RCC 7860 (cell line): ENCODE results near the gene DOHH.
"Not testable (repeated sequence)": the region's sequence is repeated elsewhere in the genome, so short reads cannot be mapped to it uniquely, and the experiment has no call there.

Experiments
- DNase-seq: peaks from one replicate; pipeline ENCODE4 v3.0.0-alpha.2; 2015; ENCODE audit warnings: low spot score
- FAIRE-seq: peaks from 2 replicates; lab custom pipeline; 2012; peaks lifted over from hg19 to GRCh38; lab: Jason Lieb, UNC

The DOHH gene

DNA sequence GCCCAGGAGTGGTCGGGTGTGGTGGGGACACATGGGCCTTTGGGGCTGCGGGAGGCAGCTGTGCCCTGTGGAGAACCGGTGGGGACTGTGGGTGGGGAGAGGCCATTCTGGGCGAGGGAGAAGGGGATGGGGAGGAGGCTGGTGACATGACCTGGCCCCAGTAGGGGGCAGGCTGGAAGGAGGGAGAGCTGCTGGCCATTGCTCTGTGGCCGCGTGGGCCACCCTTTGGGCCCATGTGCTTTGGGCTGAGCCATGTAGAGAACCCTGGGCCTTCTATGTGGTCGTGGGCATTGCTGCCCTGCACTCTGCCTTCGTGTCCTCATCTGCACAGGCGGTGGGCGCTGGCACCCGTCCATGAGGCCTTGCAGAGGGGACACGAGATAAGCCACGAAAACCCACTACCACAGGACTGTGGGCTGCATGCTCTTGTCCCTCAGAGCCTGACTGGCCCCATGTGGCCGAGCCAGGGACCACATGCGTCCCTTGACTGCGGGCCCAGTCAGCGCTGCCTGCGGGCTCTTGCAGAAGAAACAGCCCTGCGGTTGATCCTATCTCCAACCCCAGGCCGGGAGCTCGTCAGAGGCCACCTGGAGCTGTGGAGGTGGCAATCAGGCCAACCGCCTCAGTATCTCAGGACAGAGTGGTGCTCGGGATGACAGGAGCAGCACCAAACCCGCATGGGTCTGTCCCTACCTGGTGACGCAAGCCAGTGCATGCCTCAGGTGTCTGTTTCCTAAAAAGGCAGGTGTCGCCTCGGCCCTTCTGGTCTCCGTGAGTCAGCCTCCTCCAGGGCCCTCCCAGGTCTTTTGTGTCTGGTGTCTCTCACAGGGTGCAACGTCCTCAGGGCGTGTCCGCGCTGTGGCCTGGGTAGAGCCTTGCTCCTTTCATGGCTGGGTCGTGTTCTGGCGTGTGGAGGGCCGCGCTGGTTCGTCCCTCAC, 20.0 kb upstream of the DOHH start:
- DNase-seq, result no peak
- FAIRE-seq, result no peak

DNA sequence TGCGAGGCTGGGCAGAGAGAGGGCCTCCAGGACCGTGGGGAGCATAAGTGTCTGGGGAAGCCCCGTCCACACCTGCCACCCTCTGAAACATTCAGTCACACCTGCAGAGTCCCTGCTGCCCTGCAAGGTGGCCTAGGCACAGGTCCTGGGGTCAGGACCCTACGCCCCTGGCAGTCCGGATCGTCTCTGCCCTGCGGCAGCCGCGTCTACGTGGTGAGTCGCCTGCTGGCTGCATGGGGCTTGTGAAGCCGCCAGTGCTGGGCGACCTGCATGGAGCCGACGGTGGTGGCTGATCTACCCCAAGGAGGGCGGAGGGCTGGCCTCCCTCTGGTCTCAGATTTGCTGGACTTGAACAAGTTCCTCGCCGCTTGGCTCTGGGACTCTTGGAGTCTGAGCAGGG, 18.7 kb upstream of the DOHH start:
- FAIRE-seq, result no peak

DNA sequence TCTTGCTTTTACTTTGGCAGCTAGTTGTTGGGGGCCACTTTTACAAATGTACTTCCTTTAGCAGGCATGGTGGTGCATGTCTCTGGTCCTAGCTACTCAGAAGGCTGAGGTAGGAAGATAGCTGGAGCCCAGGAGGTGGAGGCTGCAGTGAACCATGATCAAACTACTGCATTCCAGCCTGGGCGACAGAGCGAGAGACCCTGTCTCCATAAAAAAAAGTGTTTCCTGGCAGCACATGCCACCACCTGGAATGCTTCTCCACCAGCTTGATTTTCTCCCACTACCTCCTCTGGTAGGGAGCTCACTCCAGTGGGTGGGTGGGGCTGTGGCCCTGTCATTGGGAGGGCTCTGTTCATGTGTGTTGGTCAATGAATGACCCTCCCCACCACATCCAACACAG, 18.2 kb upstream of the DOHH start:
- FAIRE-seq, result no peak
- no peak for DNase-seq

More for the DNA sequence above, 18.7 kb upstream of the DOHH start:
- DNase-seq, result no peak

DNA sequence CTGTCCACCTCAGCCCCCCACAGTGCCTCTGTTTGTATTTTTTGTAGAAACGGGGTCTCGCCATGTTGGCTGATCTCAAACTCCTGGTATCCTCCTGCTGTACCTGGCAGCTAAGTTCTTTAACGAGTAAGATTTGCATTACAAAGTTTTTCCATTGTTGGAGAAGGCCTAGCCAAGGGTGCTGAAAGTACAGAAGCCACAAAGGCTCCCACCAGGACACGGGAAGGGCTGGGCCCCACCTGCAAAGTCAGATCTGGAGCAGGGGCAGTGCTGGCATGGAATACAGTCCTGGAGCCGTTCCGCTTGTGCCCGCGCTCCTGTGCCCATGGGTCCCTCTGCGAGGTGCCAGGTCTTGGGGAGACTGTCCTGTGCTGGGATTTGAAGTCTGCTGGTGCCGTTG, 17.8 kb upstream of the DOHH start:
- DNase-seq (no peak), FAIRE-seq (no peak)

DNA sequence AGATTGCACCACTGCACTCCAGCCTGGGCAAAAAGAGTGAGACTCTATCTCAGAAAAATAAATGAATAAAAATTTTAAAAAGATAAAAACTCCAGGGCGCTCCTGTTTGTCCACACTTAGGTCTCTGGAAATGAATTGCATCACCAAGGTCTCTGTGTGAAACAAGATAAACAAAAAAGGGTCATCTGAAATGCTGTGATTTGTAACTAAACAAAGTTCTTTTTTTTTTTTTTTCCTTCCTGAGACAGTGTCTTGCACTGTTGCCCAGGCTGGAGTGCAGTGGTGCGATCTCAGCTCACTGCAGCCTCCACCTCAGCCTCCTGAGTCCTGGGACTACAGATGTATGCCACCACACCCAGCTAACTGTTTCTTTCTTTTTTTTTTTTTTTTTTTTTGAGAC, 17.2 kb upstream of the DOHH start:
- FAIRE-seq (no peak), DNase-seq (no peak)

DNA sequence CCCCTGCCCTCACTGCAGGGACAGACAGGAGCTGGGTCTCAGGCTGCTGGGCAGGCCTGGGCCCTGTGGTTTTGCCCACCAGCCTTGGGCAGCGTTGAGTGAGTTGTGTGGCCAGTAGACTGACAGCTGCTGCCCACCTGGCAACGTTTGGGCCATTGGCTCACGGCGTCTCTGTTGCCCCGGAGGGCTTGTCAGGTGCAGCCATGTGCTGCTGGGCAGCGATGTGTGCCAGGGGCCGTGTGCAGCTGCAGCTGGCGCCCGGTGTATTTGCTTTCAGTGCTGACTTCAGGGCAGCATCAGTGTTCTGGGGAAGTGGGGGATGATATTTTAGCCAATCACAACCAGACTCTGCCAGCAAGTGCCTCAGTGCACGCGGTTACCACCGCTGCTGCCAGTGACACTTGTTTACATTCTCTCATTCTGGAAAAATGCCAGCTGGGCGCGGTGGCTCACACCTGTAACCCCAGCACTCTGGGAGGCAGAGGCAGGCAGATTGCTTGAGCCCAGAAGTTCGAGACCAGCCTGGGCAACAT, 16.3 kb upstream of the DOHH start:
- no peak for DNase-seq
- no peak for FAIRE-seq

DNA sequence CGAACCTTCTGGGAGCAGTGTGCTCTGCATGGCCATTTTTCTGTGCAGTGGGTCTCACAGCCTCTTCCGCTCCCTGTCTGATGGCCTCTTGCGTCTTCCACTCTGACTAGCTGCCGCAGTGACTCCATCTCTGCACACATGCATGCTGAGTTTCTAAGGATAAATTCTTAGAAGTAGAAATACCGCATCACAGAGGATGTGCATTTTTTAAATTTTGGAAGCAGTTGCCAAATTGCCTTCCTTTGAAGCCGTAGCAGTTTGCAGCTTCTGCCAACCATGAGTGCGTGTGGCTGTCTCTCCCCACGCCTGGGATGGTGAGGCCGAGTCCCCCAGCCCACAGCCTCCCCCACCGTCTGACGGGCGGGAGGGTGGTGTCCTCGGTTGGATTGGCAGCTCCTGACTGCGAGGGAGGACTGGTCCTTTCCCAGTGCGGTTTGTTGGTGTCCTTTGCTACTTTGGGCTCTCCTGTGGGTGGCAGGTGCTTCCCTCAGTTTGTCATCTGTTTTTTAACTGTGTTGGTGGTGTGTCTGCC, 15.5 kb upstream of the DOHH start:
- no peak for FAIRE-seq
- no peak for DNase-seq

DNA sequence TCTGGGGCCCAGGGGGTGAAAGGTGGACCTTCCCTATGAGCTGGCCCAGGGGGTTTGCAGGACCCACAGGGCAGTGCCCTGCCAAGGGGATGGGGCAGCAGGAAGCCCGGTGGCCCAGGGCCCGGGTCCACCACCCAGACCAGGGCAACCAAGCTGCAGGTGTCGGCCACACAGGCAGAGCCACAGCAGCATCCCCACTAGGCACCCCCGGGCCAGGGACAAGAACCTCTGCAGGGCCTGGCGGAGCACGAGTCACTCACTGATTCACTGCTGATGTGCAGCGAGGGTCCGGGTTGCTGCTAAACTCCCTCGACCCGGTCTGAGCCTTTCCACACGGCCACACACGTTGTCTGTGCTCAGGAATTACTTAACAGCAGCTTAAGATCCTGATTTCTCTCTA, 14.5 kb upstream of the DOHH start:
- FAIRE-seq (no peak), DNase-seq (no peak)

DNA sequence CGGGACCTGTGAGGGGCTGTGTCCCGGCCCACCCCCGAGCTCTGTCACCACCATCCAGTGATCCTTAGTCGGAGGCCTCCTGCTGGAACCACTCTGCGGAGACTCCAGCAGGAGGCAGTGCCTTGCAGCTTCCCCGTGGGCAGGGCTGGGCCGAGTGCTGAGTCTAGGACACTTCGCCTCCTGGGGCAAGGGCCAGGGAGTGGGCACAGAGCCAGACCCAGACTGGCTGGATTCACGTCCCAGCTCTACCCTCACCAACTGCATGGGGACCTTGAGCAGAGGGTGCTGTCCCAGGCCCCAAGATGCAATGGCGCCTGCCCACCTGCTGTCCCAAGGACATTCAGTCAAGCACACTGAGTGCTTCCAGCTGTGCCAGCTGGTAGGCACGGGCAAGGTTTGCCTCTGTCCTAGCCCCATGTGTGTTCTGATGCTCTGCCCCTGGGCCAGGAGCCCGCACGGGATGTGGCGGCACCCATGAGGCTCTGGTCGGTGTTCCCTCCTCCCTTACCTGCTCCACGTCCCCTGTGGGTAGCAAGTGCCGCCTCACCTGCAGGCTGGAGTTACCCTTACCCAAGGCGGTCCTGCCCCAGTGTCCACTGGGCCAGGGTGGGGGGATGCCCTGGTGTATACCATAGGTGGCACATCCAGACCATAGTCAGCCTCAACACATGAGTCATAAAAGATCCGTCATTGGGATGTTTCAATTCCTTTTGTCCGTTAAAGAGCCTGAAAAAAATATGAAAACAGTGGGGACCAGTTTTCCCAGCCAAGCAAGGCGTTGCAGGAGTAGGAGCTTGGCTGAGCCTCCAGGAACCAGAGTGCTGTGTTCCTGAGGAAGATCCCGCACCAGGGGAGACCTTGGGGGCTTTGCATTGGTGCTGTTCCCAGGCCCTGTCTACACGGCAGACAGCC, 13.0 kb upstream of the DOHH start:
- FAIRE-seq (no peak), DNase-seq (no peak)

DNA sequence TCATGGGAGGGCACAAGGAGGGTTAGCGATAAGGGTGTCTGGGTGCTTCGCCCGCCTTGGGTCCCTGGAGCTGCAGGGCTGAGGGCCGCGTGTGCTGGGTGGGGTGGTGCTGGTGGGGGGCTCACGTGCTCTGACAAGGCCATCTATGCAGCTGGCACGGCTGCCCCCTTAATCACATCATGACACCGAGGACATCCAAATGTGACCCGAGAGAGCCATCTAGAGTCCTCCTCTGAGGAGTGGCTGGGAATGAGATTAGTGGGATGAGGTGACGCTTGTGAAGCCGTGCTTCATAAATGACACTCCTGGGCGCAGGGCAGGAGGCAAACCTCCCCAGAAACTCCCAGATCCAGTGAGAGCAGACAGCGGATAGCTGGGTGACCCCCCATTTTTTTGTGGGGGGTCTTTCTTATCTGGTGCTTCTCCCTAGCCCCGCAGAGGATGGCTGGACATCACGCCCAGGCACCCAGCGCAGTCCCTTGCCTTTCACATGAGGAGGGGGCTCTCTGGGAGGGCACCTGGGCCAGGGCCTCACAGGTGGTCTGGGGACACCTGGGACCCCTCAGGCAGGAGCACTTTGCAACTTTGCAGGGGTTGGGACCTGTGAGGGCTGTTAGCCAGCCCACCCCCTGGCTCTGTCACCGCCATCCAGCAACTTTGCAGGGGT, 12.2 kb upstream of the DOHH start:
- DNase-seq (no peak), FAIRE-seq (no peak)

DNA sequence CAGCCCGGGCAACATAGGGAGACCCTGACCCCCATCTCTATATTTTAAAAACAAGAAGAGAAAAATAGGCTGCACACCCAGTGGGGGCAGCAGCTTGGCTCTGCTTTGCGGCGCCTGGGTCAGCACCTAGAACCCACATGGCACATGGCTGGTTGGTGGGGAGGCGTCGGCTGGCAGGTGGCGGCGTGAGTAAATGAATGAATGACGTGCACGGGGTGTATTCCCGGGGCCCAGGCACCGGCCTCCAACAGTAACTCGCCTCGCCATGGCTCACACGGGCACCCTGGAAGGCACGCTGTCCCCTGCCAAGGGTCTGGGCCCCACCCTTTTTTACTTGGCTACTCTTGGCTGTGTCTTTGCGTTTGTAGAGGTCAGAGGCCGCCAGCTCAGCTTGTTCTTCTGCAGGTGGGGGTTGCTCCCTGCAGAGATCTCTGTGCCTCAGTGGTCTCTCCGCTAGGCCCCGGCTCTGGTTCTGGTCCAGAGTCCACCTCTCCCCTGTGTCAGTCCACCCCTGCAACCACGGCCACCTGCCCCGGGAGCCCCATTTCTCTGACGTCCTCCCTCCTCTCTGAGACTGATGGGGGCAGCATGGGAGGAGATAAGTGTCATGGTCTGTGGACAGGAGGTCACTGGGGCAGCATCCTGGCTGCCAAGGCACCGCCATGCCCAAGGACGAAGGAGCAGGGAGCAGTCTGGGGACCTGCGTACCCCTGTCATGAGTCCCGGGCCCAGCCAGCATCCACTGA, 11.2 kb upstream of the DOHH start:
- no peak for FAIRE-seq
- no peak for DNase-seq

DNA sequence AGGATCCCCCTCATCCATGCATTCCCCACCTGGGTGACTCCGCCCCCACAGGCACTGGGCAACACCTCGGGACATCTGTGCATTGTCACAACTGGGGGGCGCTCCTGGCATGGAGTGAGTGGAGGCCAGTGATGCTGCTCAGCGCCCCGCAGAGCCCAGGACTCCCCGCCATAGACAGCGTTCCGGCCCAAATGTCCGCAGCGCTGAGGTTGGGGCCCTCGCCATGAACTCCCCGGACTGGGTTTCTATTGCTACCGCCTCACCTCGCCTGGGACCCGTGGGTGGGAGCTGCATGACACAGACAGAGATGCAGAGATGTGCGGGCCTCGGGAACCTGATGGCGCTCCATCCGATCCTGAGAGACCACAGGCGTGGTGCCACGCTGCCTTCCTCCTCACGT, 10.3 kb upstream of the DOHH start:
- FAIRE-seq (no peak), DNase-seq (no peak)

DNA sequence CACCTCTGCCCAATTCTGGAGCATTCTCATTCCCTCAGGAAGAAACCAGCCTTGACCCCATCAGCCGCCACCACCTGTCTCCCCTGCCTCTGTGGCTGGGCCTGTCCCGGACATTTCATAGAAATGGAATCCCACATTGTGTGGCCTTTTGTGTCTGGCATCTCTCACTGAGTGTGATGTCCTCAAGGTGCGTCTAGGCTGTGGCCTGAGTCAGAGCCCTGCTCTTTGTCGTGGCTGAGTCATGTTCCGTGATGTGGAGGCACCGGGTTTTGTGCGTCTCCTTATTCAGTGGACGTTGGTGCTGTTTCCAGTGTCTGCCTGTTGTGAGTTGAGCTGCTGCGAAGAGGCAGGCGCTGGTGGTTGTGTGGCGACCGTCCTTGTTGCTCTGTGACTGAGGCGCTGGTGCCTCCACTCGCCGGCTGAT, 9.1 kb upstream of the DOHH start:
- FAIRE-seq (peak; percentile 79), DNase-seq (peak; percentile 81)

DNA sequence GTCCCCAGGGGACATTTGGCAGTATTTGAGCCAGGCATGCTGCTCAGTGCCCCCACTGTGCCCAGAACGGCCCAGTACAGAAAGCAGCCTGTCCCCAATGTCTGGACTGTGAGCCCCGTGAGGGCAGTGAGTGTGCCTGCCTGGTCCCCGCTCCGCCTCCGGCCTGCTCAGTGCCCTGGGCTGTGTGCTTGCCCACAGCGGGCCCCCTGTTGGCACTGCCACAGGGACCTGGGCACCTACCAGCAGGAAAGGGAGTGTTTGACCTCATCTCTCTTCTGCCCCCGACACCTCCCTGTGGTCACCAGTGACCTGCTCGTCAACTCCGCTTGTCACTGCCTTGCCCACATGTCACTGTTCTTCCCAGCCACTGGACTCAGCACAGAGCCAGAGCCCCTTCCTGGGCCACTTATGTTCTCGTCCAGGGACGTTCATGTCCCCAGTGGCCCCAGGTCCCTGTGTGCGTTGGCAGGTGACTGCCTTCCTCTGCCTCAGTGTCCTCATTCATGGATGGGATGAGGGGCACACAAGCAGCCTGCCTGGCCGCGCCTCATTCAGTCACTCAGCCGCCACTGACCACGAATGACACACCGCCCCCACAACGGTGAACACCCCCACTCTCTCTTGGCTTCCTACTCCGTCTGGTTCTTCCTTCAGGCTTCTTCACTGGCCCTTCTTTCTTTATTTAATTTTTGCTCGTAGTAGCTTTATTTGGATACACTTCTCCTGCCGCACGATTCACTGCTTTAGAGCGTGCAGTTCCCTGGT, 8.5 kb upstream of the DOHH start:
- DNase-seq, result peak; percentile 27
- FAIRE-seq, result no peak

DNA sequence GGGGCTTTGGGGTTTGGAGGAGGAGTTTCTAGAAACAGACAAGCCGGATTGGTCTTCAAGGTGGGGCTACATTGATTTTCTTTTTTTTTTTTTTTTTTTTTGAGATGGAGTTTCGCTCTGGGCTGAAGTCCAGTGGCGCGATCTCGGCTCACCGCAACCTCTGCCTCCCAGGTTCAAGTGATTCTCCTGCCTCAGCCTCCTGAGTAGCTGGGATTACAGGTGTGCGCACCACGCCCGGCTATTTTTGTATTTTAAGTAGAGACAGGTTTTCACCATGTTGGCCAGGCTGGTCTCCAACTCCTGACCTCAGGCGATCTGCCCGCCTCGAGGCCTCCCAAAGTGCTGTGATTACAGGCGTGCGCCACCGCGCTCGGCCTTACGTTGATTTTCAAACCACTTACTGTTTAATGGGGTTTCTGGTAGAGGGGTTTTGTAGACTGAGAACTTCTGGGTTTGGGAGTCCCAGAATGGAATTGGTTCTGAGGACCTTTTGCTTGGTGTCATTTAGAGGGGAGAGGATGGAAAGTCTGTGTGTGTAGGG, 7.7 kb upstream of the DOHH start:
- DNase-seq, FAIRE-seq: not testable (repeated sequence)

DNA sequence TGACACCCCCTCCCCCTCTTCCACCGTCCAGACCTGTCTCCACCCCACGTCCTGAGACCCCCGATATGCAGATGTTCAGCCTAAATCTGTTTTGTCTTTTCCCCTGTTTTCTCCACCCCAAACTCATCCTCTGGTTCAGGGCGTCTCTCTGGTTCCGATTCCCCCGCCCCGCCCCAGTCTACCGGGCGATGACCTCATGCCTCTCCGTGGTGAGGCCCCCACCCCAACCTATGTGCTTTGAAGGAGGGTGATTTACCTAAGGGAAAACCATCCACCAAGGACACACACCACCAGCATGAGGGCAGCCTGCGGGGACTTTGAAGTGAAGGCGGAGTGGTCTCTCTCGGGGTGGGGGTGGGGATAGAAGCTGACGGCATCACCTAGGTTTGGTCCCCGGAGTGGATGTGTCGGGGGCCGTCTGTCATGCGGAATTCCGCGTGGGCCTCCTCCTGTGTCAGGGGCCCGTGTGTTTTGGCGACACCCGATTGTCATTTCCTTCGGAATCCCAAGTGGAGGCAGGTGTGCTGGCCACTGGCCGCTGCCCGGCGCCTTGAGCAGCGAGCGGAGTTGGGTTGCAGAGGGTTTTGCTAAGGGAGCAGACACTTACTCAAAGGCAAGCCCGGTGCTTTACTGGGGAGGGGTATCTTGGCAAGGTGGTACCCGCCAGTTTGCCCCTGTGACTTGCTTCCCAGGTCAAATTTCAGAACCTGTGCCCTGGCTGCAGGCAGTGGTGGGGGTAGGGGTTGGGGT, 7.1 kb upstream of the DOHH start:
- DNase-seq (no peak), FAIRE-seq (no peak)

DNA sequence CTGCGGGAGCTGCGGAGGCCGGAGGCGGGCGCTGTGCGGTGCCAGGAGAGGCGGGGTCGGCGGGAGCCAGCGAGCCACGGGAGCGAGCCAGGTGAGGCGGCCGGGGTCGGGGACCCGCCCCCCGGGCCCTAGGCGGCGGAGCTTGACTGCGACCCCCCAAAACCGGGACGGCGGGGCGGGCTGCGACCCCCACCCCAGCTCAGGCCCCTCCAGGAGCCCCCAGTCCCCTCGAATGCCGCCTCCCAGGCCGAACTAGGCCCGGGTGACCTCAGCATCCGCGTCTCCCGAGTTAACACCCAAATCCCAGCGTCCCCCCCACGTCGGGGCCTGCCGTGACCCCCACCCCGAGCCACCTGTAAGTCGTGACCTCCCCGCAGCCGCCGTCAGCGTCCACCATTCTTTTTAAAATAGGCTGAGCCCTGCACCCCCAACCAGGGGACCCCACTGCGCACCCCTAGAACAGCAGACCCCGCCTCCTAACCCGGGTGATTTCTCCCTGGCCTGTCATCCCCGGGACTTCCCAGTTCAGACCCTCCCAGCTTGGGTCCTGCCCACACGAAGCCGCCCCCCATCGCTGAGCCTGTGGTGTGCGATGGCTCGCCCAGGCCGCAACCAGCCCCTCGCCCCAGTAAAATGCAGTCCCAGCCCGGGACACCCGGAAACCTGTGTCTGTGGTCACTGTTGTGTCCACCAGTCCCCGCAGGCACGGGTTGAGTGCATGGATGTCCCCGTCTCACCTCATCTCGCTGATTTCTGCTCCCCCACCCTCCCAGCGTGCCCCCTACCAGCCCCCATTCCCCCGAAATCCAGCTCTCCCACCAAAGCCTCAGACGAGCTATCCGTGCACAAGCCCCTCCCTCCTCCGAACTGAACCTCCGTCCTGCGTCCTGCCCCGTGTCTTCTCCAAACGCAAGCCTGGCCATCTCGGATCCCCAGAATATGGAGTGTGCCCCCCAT, 6.2 kb upstream of the DOHH start:
- no peak for DNase-seq
- no peak for FAIRE-seq
